ENCODE measurements around the gene SOX12. TPM values are rescaled to one million over a fixed set of nuclear protein-coding genes. Genes with fewer than 3 reads are reported as not detected.

SOX12 gene
- total RNA-seq (2014; rRNA removed; shearing (Covaris generic); ENCODE audit: low replicate concordance) = 2.1 and 3.1 TPM in 2 replicates

DNA sequence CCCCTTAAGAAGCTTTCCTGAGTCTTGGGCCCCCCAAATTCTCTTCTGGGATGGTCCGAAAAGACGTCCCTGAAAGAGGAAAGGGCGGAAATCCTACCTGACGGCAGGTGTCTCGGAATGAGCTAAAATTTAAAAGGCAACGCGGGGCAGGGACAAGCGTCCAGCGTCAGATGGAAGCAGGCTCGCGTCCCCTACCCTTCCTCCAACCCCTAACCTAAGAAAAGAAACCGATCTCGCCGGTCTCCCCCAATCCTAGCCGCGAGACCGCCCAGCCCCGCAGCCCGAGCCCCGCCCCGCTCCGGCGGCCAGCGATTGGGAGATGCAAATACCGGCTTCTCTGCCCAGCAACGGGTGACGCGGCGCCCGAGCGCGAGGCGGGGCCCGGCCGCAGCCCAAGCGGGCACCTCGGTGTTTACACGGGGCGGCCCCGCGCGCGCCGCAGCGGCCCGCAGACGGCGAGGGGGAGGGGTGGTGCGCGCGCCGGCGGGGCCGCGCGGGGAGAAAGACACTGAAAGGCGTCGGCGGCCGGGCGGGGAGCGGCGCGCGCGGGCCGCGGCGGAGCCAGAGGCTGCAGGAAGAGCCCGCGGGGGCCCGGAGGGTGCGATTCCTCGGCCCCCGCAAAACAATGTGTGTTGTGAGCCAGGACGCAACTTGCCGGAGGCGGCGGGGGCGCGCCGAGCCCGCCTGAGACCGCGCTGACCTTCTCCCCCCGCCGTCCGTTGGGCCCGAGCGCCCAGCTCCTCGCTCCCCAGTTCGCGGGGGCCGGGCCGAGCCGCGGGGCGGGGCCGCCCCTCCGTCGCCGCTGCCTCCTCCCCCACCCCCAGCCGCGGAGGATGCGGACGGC is at the start of gene SOX12:
Gene SOX12, plus strand, starts transcription at position 508 of the 844 bp plus-strand sequence. CDS start 373 bp downstream, outside the sequence.
- H3K4me3 ChIP-seq = peak within 1 kb of the TSS; percentile 70
- DNase-seq = peak; percentile 94

GRCh38 chr20:275791-276190 is 49.6 kb upstream of the SOX12 start:
- Histone ChIP-seq H3K36me3 (no peaks in the 10 kb centered on the region), H3K9me3 (no peaks in the 10 kb centered on the region), H3K27me3 (no peaks in the 10 kb centered on the region), H3K4me3 (no peak overlapping the region)
- DNase-seq = no peak

More for the DNA sequence above, at the start of gene SOX12:
- peaks cover 6% of the 10 kb centered on the region for H3K36me3 ChIP-seq
- no peaks in the 10 kb centered on the region for H3K9me3 ChIP-seq
- no peaks in the 10 kb centered on the region for H3K27me3 ChIP-seq

DNA sequence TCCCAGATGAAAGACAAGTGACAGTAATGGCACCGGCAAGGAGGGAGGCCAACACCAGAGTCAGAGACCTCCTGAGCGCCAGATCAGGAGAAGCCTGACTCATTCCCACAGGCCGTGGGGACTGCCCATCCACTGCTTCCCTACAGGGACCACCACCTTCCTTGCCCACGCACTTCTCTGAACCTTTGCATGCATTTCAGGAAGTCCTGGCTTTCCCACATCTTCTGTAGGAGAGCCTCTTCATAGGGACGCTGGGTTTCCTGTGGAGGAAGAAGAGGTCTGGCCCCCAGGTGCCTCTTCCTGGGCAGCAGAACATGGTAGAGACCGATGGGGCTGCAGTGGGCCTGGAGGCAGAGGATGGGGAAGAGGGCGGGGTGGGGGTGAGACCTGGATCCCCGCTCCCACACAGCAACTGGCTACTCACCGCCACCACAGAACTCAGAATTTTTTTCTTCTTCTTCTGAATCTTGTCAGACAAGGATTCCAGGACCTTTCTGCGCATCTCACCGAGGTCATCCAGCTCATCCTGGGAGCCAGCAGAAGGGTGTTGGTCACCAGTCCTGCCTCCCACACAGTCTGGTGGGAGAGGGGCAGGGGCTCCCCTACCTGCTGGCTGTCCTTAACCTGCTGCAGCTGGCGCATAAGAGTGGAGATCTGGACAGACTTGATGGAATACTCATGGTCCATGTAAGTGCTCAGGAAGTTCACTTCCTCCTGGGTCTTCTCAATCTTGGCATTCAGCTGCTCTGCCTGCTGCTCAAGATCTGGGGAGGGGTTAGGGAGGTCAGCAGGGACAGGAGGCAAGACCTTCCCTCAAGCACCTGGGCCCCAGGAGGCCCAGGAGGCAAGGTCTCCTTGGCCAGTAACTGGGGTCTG is 48.5 kb upstream of the SOX12 start:
- H3K36me3 ChIP-seq = no peaks in the 10 kb centered on the region
- H3K9me3 ChIP-seq = no peaks in the 10 kb centered on the region
- H3K27me3 ChIP-seq = no peaks in the 10 kb centered on the region
- no peak overlapping the region for H3K4me3 ChIP-seq
- no peak for DNase-seq

DNA sequence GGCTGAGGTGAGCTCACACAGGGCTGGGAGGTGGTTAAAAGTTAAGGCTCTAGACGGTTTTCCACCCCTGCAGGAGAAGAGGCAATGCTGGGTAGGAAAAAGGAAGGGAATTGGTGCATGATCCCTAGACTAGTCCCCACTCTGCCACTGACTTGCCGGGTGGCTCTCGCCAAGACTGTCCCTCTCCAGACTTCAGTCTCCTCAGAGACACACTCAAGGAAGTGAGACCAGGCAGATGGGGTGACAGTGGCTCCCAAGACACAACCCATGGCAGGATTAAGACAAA is 47.9 kb upstream of the SOX12 start:
- Histone ChIP-seq H3K27me3 (no peaks in the 10 kb centered on the region), H3K4me3 (no peak overlapping the region), H3K9me3 (no peaks in the 10 kb centered on the region), H3K36me3 (no peaks in the 10 kb centered on the region)
- DNase-seq = no peak

GRCh38 chr20:278181-278580 is 47.2 kb upstream of the SOX12 start:
- no peak overlapping the region for H3K4me3 ChIP-seq
- no peak for DNase-seq
- no peaks in the 10 kb centered on the region for H3K36me3 ChIP-seq
- no peaks in the 10 kb centered on the region for H3K9me3 ChIP-seq
- no peaks in the 10 kb centered on the region for H3K27me3 ChIP-seq

GRCh38 chr20:278607-279571 is 46.5 kb upstream of the SOX12 start:
- DNase-seq = no peak
- H3K36me3 ChIP-seq = no peaks in the 10 kb centered on the region
- no peak overlapping the region for H3K4me3 ChIP-seq
- no peaks in the 10 kb centered on the region for H3K27me3 ChIP-seq
- H3K9me3 ChIP-seq = no peaks in the 10 kb centered on the region

DNA sequence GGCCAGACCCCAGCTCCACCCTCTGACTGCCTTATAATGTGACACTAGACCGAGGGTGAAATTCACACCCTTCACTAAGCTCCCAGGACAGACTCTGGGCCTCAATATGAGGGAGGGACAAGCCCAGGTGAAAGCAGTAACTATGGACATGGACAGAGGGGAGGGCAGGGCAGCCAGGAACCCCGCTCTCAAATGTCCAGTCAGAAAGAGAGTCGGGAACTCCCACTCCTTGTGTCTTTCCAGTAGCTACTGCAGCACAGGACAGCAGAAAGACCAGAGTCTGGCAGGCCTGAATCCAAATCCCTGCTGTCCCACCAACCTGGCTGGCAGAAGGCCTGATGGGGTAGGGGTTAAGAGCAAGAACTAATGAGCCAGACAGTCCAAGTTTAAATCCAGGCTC is 41.2 kb upstream of the SOX12 start:
- Histone ChIP-seq H3K4me3 (no peak overlapping the region), H3K9me3 (no peaks in the 10 kb centered on the region), H3K36me3 (no peaks in the 10 kb centered on the region), H3K27me3 (no peaks in the 10 kb centered on the region)
- DNase-seq = no peak

DNA sequence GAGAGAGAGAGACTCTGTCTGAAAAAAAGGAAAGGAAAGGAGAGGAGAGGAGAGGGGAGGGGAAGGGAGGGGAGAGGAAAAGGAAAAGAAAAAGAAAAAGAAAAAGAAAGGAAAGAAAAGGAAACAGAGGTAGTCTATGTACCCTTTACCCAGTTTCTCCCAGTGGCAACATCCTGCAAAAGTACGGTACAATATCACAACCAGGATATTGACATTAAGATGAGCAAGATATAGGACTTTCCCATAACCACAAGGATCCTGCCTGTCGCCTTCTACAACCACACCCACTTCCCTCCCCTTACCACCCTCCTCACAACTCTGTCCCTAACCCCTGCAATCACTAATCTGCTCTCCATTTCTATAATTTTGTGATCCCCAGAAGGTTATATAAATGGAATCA is 38.8 kb upstream of the SOX12 start:
- no peak overlapping the region for H3K4me3 ChIP-seq
- no peaks in the 10 kb centered on the region for H3K9me3 ChIP-seq
- H3K36me3 ChIP-seq = no peaks in the 10 kb centered on the region
- no peaks in the 10 kb centered on the region for H3K27me3 ChIP-seq
- DNase-seq = no peak

DNA sequence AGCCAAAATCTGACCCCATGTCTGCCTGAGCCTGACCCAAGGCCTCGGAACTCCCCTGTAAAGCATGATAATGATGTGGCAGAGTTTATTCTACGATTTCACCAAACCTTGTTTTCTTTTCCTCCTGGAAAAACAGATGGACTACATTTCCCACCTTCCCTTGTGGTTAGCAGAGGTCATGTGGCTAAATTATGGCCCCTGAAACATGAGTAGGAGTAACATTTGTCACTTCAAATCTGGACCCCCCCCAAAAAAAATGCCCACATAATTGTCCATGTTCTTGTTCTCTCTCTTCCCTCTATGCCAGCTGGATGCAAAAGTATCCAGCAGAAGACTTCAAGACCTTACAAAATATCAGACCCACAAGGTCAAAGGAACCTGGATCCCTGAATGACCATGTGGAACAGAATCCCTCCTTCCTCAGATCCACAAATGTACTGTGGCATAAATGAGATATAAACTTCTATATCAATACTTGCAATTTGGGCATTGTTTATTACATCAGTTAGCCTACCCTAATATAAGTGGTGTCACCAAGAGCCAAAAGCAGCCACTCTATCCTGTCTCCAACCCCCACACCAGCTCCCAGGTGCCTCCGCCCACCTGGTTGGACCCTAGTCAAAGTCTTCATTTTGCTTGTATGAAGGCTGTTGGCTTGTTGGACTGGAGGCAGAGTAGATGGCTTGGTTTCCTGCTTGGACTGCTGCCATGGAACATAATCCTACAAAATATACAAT is 36.2 kb upstream of the SOX12 start:
- Histone ChIP-seq H3K9me3 (no peaks in the 10 kb centered on the region), H3K27me3 (no peaks in the 10 kb centered on the region), H3K36me3 (no peaks in the 10 kb centered on the region), H3K4me3 (no peak overlapping the region)
- DNase-seq = no peak

- no peaks in the 10 kb centered on the region for H3K9me3 ChIP-seq
- no peak for DNase-seq
Observed at GRCh38 chr20:289693-290083, 35.7 kb upstream of the SOX12 start.

DNA sequence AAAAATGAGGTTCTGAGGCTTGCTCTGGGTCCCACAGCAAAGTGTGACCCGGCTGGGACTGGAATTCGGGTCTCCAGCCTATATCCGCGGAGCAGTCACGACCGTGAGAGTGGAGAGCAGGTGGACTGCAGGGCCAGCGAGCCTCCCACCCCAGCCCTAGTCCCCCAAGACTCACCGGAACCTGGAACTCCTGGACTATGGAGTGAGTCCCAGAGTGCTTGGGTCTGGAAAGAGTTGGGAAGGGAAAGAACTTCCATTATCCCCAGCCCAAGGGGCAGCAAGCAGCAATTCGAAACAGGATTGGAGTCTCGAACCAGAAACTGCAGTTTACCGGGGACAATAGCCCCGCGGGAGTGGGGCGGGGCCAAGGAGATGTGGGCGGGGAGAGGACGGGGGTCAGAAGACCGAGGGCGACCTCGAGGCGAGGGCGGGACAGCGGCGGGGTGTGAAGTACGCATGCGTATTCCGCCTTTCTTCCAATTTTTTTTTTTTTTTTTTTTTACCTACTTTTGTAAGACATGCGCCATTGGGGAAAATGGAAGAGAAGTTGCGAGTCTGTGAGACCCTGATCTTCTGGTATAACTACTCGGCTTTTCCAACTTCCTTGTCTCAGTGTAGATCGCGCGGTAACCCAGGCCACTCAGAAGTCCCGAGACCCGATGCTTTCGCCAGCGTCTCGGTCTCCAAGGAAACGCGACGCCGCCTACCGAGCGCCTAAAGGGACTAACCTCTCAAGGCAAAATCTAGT is 35.1 kb upstream of the SOX12 start, which contains the start of gene C20orf96:
Gene C20orf96, minus strand, starts transcription at position 667 of the 748 bp plus-strand sequence. Its CDS starts 140 bp downstream, at position 527.
- no peaks in the 10 kb centered on the region for H3K36me3 ChIP-seq
- H3K4me3 ChIP-seq = peak within 1 kb of the TSS; percentile 62
- peak; percentile 88 for DNase-seq
- H3K9me3 ChIP-seq = no peaks in the 10 kb centered on the region
- H3K27me3 ChIP-seq = no peaks in the 10 kb centered on the region

More at GRCh38 chr20:289693-290083, 35.7 kb upstream of the SOX12 start:
- H3K36me3 ChIP-seq = no peaks in the 10 kb centered on the region
- peak overlapping the region; percentile 62 for H3K4me3 ChIP-seq
- no peaks in the 10 kb centered on the region for H3K27me3 ChIP-seq

GRCh38 chr20:294602-295001 is 30.8 kb upstream of the SOX12 start:
- Histone ChIP-seq H3K27me3 (no peaks in the 10 kb centered on the region), H3K9me3 (no peaks in the 10 kb centered on the region), H3K4me3 (no peak overlapping the region), H3K36me3 (no peaks in the 10 kb centered on the region; the same call in none of the 2 replicates)
- no peak for DNase-seq

DNA sequence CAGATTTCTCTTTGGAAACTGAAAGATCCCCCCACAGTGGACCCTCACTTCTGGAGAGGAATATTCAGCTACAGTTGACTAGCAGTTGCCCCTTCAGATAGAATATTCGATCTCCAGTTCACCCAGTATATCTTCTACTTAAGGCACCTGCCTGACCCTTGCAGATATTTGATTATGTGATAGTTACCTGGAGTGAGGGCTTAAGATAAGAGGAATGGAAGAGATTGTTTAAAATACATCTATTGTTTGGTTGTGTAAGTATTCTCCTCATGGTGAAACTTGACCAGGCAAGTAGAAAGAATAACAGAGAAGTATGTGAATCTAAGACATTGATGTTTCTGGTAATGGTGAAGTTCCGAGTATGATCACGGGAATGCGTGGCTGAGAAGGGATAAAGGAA is 29.5 kb upstream of the SOX12 start:
- DNase-seq = no peak
- no peaks in the 10 kb centered on the region for H3K27me3 ChIP-seq
- peaks cover 7% of the 10 kb centered on the region for H3K36me3 ChIP-seq
- no peaks in the 10 kb centered on the region for H3K9me3 ChIP-seq
- H3K4me3 ChIP-seq = no peak overlapping the region

DNA sequence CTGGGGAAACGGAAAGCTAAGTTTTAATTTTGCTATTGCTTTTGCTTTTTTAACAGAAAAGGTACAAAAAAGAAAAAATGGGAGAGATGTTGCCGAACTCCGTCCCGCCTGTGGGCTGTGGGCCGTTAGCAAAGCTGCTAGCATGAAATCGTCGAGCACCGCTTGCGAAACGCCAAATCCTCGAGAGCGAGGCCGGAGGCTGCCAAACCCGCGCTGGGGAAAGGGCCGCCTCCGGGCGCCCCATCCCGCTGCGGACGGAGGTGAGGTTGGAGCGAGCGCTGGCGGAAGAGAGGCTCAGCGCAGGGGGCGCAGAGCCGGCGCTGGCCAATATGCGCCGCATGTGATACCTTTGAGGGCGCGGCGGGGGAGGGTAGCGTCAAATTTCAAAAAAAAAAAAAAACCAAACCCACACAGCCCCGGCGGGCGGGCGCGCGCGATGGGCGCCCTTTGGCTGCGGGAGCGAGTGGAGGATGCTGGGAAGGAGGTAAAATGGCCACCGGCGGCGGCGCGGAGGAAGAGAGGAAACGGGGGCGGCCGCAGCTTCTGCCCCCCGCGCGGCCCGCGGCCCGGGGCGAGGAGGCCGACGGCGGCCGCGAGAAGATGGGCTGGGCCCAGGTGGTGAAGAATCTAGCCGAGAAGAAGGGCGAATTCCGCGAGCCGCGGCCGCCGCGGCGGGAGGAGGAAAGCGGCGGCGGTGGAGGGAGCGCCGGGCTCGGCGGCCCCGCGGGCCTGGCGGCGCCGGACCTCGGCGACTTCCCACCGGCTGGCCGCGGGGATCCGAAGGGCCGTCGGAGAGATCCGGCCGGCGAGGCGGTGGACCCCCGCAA is 28.0 kb upstream of the SOX12 start, which contains the start of gene ZCCHC3:
Gene ZCCHC3, plus strand, starts transcription at position 473 of the 827 bp plus-strand sequence. Its CDS starts 17 bp downstream, at position 490.
- peak within 1 kb of the TSS; percentile 65 for H3K4me3 ChIP-seq
- H3K36me3 ChIP-seq = peaks cover 7% of the 10 kb centered on the region
- H3K27me3 ChIP-seq = no peaks in the 10 kb centered on the region
- DNase-seq = peak; percentile 87
- no peaks in the 10 kb centered on the region for H3K9me3 ChIP-seq

Measured in MG63 (cell line).